K562 (cell line): ENCODE results near the gene GADD45G. TPM values are rescaled to one million over a fixed set of nuclear protein-coding genes. Genes with fewer than 3 reads are reported as not detected.

ENCODE experiments used
- ATAC-seq: fragments of 200-7000 bp; cut with Tn5 transposase; 3 replicates; pipeline ENCODE4 v1.9.1; 2020; ENCODE audit warnings: moderate library complexity
- BruUV-seq: library from RNA; stranded (reverse); fragments of 400-500 nt; replicated peaks from 2 replicates; lab custom pipeline; 2021; lab: Mats Ljungman, UMichigan
- CTCF ChIA-PET: fragments of 300-600 bp; formaldehyde crosslinking; extraction: SDS; loops from one replicate; lab custom pipeline; 2021; ENCODE audit warnings: low intra/inter-chr PET ratio; lab: Yijun Ruan, JAX
- POLR2A ChIA-PET: fragments of 300-600, 350-650 bp; sonication (Branson Sonifier 250); formaldehyde crosslinking; extraction: SDS; loops from one replicate; lab custom pipeline; 2021; ENCODE audit warnings: antibody characterized with exemption, inconsistent platforms; lab: Yijun Ruan, JAX
- DNase-seq, 4 experiments: peaks; one replicate each; pipeline versions ENCODE4 v3.0.0 to v3.0.0-alpha.2; 2011 to 2018; ENCODE audit warnings: low spot score in 3 of 4, mixed read lengths in 3 of 4; ENCODE audit errors: extremely low read depth in 1 of 4
- FAIRE-seq: peaks from 2 replicates; lab custom pipeline; 2011; peaks lifted over from hg19 to GRCh38; lab: Jason Lieb, UNC
- H2AFZ ChIP-seq: 2 replicates; pipeline ENCODE4 v1.6.0; 2011; ENCODE audit warnings: low read depth, low read length, control low read depth, inconsistent platforms
- H3K27ac ChIP-seq: fragments of 200-600 bp; 3 replicates; pipeline ENCODE4 v1.8.0; 2011; ENCODE audit warnings: low read depth, mild to moderate bottlenecking, control low read depth, inconsistent platforms, low read length, moderate library complexity, mixed read lengths; ENCODE audit errors: extremely low read depth
- H3K27me3 ChIP-seq, 2 experiments: fragments of 300-600 bp in 1 of 2; 2 replicates in 1 of 2; 3 replicates in 1 of 2; pipeline versions ENCODE4 v1.6.0 to v1.8.0; 2011; ENCODE audit warnings: inconsistent platforms in 2 of 2, low read length in 2 of 2, mild to moderate bottlenecking in 1 of 2, mixed read lengths in 1 of 2, moderate library complexity in 1 of 2; ENCODE audit not compliant: control insufficient read depth in 2 of 2, insufficient read depth in 2 of 2
- H3K36me3 ChIP-seq: fragments of 300-600 bp; 3 replicates; pipeline ENCODE4 v1.8.0; 2011; ENCODE audit warnings: mild to moderate bottlenecking, low read length, inconsistent platforms; ENCODE audit not compliant: control insufficient read depth, insufficient read depth
- H3K4me1 ChIP-seq, 2 experiments: fragments of 200-600 bp in 1 of 2; replicated peaks in 1 of 2; 2 replicates in 1 of 2; 3 replicates in 1 of 2; pipeline versions ENCODE4 v1.5.1 to v1.8.0; 2011; ENCODE audit warnings: inconsistent platforms in 2 of 2, low read length in 2 of 2, mild to moderate bottlenecking in 1 of 2, mixed read lengths in 1 of 2, moderate library complexity in 1 of 2; ENCODE audit not compliant: control insufficient read depth in 2 of 2, insufficient read depth in 2 of 2
- H3K4me2 ChIP-seq: 2 replicates; pipeline ENCODE4 v1.6.1; 2011; ENCODE audit warnings: low read length, control low read depth, inconsistent platforms, mixed read lengths; ENCODE audit not compliant: insufficient read depth
- H3K4me3 ChIP-seq: fragments of 200-600 bp; sonication (generic), shearing (Covaris generic); 2 replicates; pipeline ENCODE4 v1.5.1; 2016; ENCODE audit warnings: control low read depth, inconsistent platforms
- H3K79me2 ChIP-seq: fragments of 200-600 bp; 3 replicates; pipeline ENCODE4 v1.8.0; 2011; ENCODE audit warnings: low read length, inconsistent platforms; ENCODE audit not compliant: control insufficient read depth, insufficient read depth
- H3K9ac ChIP-seq, 2 experiments: 2 replicates each; pipeline versions ENCODE4 v1.6.0 to v1.6.1; 2011; ENCODE audit warnings: low read depth in 2 of 2, low read length in 2 of 2, control low read depth in 1 of 2, inconsistent platforms in 1 of 2, mild to moderate bottlenecking in 1 of 2, mixed read lengths in 1 of 2; ENCODE audit not compliant: insufficient read depth in 1 of 2
- H3K9me1 ChIP-seq: one replicate; pipeline ENCODE4 v1.6.0; 2011; ENCODE audit warnings: inconsistent platforms, mild to moderate bottlenecking, low read length, moderate library complexity; ENCODE audit not compliant: control insufficient read depth, insufficient read depth
- H3K9me3 ChIP-seq: replicated peaks from 2 replicates; pipeline ENCODE4 v1.5.1; 2011; ENCODE audit warnings: low read depth, low read length, inconsistent platforms; ENCODE audit not compliant: control insufficient read depth, insufficient read depth
- H4K20me1 ChIP-seq: replicated peaks from 2 replicates; pipeline ENCODE4 v1.6.1; 2011; ENCODE audit warnings: low read length, inconsistent platforms, mixed read lengths; ENCODE audit not compliant: control insufficient read depth, insufficient read depth
- ARID1B ChIP-seq: fragments of 450-650 bp; IDR thresholded peaks from 2 replicates; pipeline ENCODE4 v1.6.1; 2016; ENCODE audit warnings: antibody characterized with exemption, mild to moderate bottlenecking, inconsistent platforms
- MTA2 ChIP-seq: fragments of 450-650 bp; IDR thresholded peaks from 2 replicates; pipeline ENCODE4 v1.6.1; 2016; ENCODE audit warnings: low read depth
- SMAD2 ChIP-seq: fragments of 150-350 bp; IDR thresholded peaks from 2 replicates; pipeline ENCODE4 v1.6.1; 2014; ENCODE audit warnings: low read depth, mild to moderate bottlenecking, low read length
- SMARCA4 ChIP-seq: fragments of 450-650 bp; IDR thresholded peaks from 2 replicates; pipeline ENCODE4 v1.6.1; 2016
- STAG1 ChIP-seq: sonication (generic); formaldehyde crosslinking; IDR thresholded peaks from 2 replicates; pipeline ENCODE4 v1.5.0; 2020; ENCODE audit warnings: missing genetic modification reagents, borderline replicate concordance
- ZNF445 ChIP-seq: fragments of 250-450 bp; sonication (Bioruptor Pico); IDR thresholded peaks from 2 replicates; pipeline ENCODE4 v1.4.0; 2020; ENCODE audit warnings: low read depth, mild to moderate bottlenecking, moderate library complexity
- WGBS: fragments of 100-300 bp; shearing (Covaris generic); methylation state at CpG from one replicate; pipeline ENCODE4 v1.1.6; 2016; ENCODE audit warnings: low coverage, mixed read lengths; ENCODE audit not compliant: insufficient coverage; ENCODE audit errors: missing lambda C conversion rate; 5-methylcytosine and 5-hydroxymethylcytosine counted together
- in situ Hi-C: fragments of 300-500 bp; cut with MboI; formaldehyde crosslinking; loops from 4 replicates; pipeline ENCODE4 v1.15.0; 2018; ENCODE audit warnings: inconsistent platforms, mixed read lengths
- intact Hi-C: fragments of 100-400 bp; cut with micrococcal nuclease; formaldehyde crosslinking; loops from 2 replicates; pipeline ENCODE4 v1.14.2; 2022
- polyA plus RNA-seq, 8 experiments: library from polyadenylated mRNA; depleted of rRNA in 4 of 8; stranded (reverse) in 5 of 8; unstranded in 3 of 8; fragments of >200 nt; fragmentation: Nextera tagmentation in 2 of 8; fragmentation: Illumina TruSeq in 1 of 8; extraction: Ambion mirVana in 2 of 8; extraction: Trizol in 1 of 8; gene quantifications; 2 replicates each; pipeline versions ENCODE4 v1.2.1 to v1.2.3, GENCODE V29; 2011 to 2014; ENCODE audit warnings: inconsistent platforms in 1 of 8, missing spikeins in 1 of 8
- total RNA-seq, 7 experiments: library from RNA; depleted of rRNA in 6 of 7; stranded (reverse); fragments of >200 nt in 6 of 7; fragmentation: Illumina TruSeq in 2 of 7; extraction: Trizol in 2 of 7; gene quantifications; 2 replicates each; pipeline versions ENCODE4 v1.2.1 to v1.2.3, GENCODE V29; 2011 to 2021; ENCODE audit warnings: low replicate concordance in 1 of 7
- TF ChIP-seq, protein P1 (sequence below): sonication (generic); formaldehyde crosslinking; IDR thresholded peaks from 2 replicates; pipeline ENCODE4 v1.8.0; 2023; ENCODE audit warnings: missing genetic modification reagents, mild to moderate bottlenecking, borderline replicate concordance

The GADD45G gene
- total and polyA plus RNA-seq, 9 of the 15 experiments (the other 6 are each of a cell fraction or from before 2014, with no cell fraction given) = 0.20 to 0.34 TPM; not detected in 7

DNA sequence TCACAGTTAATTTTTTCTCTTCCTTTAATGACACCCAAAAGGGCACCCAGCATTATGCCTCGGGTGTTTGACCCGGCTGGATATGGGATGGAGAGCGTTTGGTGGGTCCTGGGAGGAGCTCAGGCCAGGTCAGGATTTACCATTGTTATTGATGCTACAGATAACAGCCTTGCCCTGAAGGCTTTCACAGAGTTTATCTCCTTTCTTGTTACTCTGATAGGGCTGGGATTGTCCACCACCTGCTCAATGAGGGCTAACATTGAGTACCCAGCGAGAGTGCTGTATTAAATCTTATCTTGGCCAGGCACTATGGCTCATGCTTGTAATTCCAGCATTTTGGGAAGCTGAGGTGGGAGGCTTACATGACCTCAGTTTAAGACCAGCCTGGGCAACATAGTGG is 37.2 kb downstream of the GADD45G start:
- in situ Hi-C loops = no loop called here
- WGBS = 0% methylated on average over 2 of the region's 4 CpGs
- Histone ChIP-seq H3K9ac (no peak overlapping the region), H3K4me1 (no peaks in the 10 kb centered on the region; a peak in 1 of 5 replicates), H3K27ac (no peak overlapping the region), H2AFZ (no peak overlapping the region), H4K20me1 (no peaks in the 10 kb centered on the region), H3K9me3 (no peaks in the 10 kb centered on the region), H3K4me2 (no peak overlapping the region), H3K79me2 (no peaks in the 10 kb centered on the region), H3K36me3 (no peaks in the 10 kb centered on the region), H3K9me1 (no peaks in the 10 kb centered on the region), H3K27me3 (peaks cover 0 to 28% of the 10 kb centered on the region in 2 experiments; a peak in 2 of 5 replicates), H3K4me3 (no peak overlapping the region)
- ChIA-PET POLR2A (no interaction called here), CTCF (no interaction called here)
- DNase-seq = no peak
- intact Hi-C loops = no loop called here
- TF ChIP-seq ZNF445 = no peak
- no peak for TF ChIP-seq SMAD2
- TF ChIP-seq SMARCA4 = no peak
- TF ChIP-seq ARID1B = no peak
- TF ChIP-seq, protein P1, sequence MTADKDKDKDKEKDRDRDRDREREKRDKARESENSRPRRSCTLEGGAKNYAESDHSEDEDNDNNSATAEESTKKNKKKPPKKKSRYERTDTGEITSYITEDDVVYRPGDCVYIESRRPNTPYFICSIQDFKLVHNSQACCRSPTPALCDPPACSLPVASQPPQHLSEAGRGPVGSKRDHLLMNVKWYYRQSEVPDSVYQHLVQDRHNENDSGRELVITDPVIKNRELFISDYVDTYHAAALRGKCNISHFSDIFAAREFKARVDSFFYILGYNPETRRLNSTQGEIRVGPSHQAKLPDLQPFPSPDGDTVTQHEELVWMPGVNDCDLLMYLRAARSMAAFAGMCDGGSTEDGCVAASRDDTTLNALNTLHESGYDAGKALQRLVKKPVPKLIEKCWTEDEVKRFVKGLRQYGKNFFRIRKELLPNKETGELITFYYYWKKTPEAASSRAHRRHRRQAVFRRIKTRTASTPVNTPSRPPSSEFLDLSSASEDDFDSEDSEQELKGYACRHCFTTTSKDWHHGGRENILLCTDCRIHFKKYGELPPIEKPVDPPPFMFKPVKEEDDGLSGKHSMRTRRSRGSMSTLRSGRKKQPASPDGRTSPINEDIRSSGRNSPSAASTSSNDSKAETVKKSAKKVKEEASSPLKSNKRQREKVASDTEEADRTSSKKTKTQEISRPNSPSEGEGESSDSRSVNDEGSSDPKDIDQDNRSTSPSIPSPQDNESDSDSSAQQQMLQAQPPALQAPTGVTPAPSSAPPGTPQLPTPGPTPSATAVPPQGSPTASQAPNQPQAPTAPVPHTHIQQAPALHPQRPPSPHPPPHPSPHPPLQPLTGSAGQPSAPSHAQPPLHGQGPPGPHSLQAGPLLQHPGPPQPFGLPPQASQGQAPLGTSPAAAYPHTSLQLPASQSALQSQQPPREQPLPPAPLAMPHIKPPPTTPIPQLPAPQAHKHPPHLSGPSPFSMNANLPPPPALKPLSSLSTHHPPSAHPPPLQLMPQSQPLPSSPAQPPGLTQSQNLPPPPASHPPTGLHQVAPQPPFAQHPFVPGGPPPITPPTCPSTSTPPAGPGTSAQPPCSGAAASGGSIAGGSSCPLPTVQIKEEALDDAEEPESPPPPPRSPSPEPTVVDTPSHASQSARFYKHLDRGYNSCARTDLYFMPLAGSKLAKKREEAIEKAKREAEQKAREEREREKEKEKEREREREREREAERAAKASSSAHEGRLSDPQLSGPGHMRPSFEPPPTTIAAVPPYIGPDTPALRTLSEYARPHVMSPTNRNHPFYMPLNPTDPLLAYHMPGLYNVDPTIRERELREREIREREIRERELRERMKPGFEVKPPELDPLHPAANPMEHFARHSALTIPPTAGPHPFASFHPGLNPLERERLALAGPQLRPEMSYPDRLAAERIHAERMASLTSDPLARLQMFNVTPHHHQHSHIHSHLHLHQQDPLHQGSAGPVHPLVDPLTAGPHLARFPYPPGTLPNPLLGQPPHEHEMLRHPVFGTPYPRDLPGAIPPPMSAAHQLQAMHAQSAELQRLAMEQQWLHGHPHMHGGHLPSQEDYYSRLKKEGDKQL (CRISPR knock-in tag) = no peak
- no peak for TF ChIP-seq MTA2
- no peak for TF ChIP-seq STAG1 (CRISPR knock-in tag)
- ATAC-seq = no peak
- FAIRE-seq = no peak
- BruUV-seq = no TSS peak
